Calu3 (cell line): ENCODE data around the gene SRPK2. TPM values are rescaled to one million over a fixed set of nuclear protein-coding genes. Genes with fewer than 3 reads are reported as not detected.

Experiments
- BruUV-seq: library from RNA; stranded (reverse); fragments of 400-500 nt; replicated peaks from 2 replicates; lab custom pipeline; 2021; lab: Mats Ljungman, UMichigan
- CTCF ChIA-PET: fragments of 300-600 bp; sonication (Branson Sonifier 250); formaldehyde crosslinking; loops from one replicate; lab custom pipeline; 2022; ENCODE audit warnings: antibody characterized with exemption; lab: Charles Lee
- DNase-seq: peaks from one replicate; pipeline ENCODE4 v3.0.0; 2022
- H3K27ac Mint-ChIP-seq: one replicate; pipeline ENCODE4 v1.8.0; 2022; ENCODE audit warnings: mixed read lengths; ENCODE audit not compliant: unreplicated experiment
- H3K27me3 Mint-ChIP-seq: one replicate; pipeline ENCODE4 v1.8.0; 2022; ENCODE audit warnings: mixed read lengths; ENCODE audit not compliant: unreplicated experiment
- H3K36me3 Mint-ChIP-seq: one replicate; pipeline ENCODE4 v1.8.0; 2022; ENCODE audit warnings: mild to moderate bottlenecking, moderate library complexity, mixed read lengths; ENCODE audit not compliant: insufficient read depth, unreplicated experiment
- H3K4me1 Mint-ChIP-seq: one replicate; pipeline ENCODE4 v1.8.0; 2022; ENCODE audit warnings: mild to moderate bottlenecking, low read depth, mixed read lengths; ENCODE audit not compliant: unreplicated experiment
- H3K4me3 Mint-ChIP-seq: one replicate; pipeline ENCODE4 v1.8.0; 2022; ENCODE audit warnings: mild to moderate bottlenecking, low read depth, moderate library complexity, mixed read lengths; ENCODE audit not compliant: unreplicated experiment
- H3K9me3 Mint-ChIP-seq: one replicate; pipeline ENCODE4 v1.8.0; 2022; ENCODE audit warnings: low read depth, mixed read lengths; ENCODE audit not compliant: unreplicated experiment
- intact Hi-C: fragments of 100-400 bp; cut with micrococcal nuclease; formaldehyde crosslinking; loops from one replicate; pipeline ENCODE4 v1.10.0; 2022; ENCODE audit not compliant: unreplicated experiment
- total RNA-seq: library from RNA; stranded (reverse); gene quantifications from 2 replicates; pipeline ENCODE4 v1.2.3, GENCODE V29; 2022
- TF ChIP-seq, protein P1 (sequence below): fragments of 200-600 bp; IDR thresholded peaks from one replicate; pipeline ENCODE4 v1.8.0; 2022; ENCODE audit warnings: antibody characterized with exemption; ENCODE audit not compliant: unreplicated experiment

Gene SRPK2
- total RNA-seq, 1 experiment from 2014 or later = 40.2 TPM

DNA sequence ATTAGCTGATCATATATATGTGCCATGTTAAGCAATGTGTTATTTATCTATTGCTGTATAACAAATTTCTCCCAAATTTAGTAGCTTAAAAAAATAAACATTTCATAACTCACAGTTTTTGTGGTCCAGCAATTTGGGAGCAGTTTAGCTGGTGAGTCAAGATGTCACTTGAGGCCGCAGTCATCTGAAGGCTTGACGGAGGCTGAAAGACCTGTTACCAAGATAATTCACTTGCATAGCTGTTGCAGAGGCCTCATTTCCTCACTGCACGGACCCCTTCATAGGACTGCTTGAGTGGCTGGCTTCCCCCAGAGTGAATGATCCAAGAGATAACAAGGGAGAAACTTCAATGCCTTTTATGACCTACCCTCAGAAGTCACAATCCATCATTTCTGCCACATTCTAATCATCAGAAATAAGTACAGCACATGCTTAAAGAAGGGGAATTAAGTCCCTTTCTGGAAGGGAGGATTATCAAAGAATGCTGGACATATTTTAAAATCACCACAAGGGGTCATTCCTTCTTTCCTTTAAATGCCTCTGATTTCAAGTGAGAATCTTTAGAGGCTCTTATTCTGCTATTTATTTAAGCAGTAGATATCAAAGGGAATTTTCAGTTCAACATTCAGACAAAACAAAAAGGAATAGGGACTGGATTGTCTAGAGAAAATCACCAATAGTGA lies 10.5 kb upstream of the SRPK2 start:
- DNase-seq = no peak
- H3K4me1 Mint-ChIP-seq = no peaks in the 10 kb centered on the region
- CTCF ChIA-PET = interaction anchor here (0.9 kb wide), 1 partner anchor 31 kb away, joined by 5 read pairs; no protein-coding TSS in a partner anchor
- TF ChIP-seq, protein P1, sequence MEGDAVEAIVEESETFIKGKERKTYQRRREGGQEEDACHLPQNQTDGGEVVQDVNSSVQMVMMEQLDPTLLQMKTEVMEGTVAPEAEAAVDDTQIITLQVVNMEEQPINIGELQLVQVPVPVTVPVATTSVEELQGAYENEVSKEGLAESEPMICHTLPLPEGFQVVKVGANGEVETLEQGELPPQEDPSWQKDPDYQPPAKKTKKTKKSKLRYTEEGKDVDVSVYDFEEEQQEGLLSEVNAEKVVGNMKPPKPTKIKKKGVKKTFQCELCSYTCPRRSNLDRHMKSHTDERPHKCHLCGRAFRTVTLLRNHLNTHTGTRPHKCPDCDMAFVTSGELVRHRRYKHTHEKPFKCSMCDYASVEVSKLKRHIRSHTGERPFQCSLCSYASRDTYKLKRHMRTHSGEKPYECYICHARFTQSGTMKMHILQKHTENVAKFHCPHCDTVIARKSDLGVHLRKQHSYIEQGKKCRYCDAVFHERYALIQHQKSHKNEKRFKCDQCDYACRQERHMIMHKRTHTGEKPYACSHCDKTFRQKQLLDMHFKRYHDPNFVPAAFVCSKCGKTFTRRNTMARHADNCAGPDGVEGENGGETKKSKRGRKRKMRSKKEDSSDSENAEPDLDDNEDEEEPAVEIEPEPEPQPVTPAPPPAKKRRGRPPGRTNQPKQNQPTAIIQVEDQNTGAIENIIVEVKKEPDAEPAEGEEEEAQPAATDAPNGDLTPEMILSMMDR = peak; percentile 10
- H3K4me3 Mint-ChIP-seq = no peak overlapping the region
- H3K9me3 Mint-ChIP-seq = no peaks in the 10 kb centered on the region
- H3K27me3 Mint-ChIP-seq = no peaks in the 10 kb centered on the region
- no TSS peak for BruUV-seq
- intact Hi-C loops = no loop called here
- H3K36me3 Mint-ChIP-seq = no peaks in the 10 kb centered on the region
- no peak overlapping the region for H3K27ac Mint-ChIP-seq

DNA sequence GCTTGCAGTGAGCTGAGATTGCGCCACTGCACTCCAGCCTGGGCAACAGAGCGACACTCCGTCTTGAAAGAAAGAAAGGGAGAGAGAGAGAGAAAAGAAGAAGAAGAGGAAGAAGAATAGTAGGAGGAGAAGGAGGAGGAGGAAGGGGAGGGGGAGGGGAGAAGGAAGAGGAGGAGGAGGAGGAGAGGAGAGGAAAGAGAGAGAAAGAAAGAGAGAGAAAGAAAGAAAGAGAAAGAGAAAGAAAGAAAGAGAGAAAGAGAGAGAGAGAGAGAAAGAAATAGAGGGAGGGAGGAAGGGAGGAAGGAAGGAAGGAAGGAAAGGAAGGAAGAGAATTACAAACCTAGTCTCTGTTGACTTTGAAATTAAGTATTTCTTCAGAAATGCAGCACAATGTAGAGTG lies 7.8 kb upstream of the SRPK2 start:
- no peak for DNase-seq
- intact Hi-C loops = no loop called here
- Mint-ChIP-seq H3K9me3 (no peaks in the 10 kb centered on the region), H3K27me3 (no peaks in the 10 kb centered on the region), H3K4me3 (no peak overlapping the region), H3K36me3 (no peaks in the 10 kb centered on the region), H3K27ac (no peak overlapping the region), H3K4me1 (no peaks in the 10 kb centered on the region)
- BruUV-seq = no TSS peak
- CTCF ChIA-PET = interaction anchor here (0.7 kb wide), 1 partner anchor 16 kb away, joined by 3 read pairs; no protein-coding TSS in a partner anchor
- TF ChIP-seq, protein P1 = no peak

DNA sequence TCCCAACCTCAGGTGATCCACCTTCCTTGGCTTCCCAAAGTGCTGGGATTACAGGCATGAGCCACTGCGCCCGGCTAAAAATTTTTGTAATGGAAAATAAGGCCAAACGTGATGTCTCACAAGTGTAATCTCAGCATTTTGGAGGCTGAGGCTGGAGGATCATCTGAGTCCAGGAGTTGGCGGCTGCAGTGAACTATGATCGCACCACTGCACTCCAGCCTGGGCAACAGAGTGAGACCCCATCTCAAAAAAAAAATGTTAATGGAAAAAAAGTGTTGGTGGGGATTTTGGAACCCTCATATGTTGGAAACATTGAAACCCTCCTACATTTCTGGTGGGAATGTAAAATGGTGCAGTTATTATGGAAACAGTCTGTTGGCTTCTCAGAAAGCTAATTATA lies 2.7 kb upstream of the SRPK2 start:
- DNase-seq = no peak
- no peak overlapping the region for H3K4me3 Mint-ChIP-seq
- BruUV-seq = no TSS peak
- intact Hi-C loops = no loop called here
- no peaks in the 10 kb centered on the region for H3K9me3 Mint-ChIP-seq
- TF ChIP-seq, protein P1 = no peak
- H3K4me1 Mint-ChIP-seq = no peaks in the 10 kb centered on the region
- H3K27ac Mint-ChIP-seq = no peak overlapping the region
- H3K36me3 Mint-ChIP-seq = peaks cover 22% of the 10 kb centered on the region
- no peaks in the 10 kb centered on the region for H3K27me3 Mint-ChIP-seq
- CTCF ChIA-PET = no interaction called here

DNA sequence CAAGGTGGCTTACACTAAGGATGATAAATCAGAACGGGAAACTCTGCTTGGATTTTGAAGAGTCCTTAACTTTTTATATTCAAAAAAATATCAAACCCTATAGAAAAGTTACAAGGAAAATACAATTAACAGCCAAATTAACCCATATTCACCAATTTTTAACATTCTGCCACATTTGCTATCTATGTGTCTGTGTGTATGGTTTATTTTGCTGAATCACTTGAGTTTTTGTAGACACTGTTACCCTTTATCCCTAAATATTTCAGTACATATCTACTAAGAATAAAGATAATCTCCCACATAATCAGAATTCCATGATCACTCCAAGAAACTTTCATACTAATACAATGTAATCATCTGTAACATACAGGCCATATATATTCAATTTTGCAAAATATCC lies 1.2 kb upstream of the SRPK2 start:
- no peak overlapping the region for H3K27ac Mint-ChIP-seq
- H3K36me3 Mint-ChIP-seq = peaks cover 28% of the 10 kb centered on the region
- intact Hi-C loops = no loop called here
- no TSS peak for BruUV-seq
- H3K27me3 Mint-ChIP-seq = no peaks in the 10 kb centered on the region
- no peaks in the 10 kb centered on the region for H3K4me1 Mint-ChIP-seq
- DNase-seq = no peak
- no peaks in the 10 kb centered on the region for H3K9me3 Mint-ChIP-seq
- TF ChIP-seq, protein P1 = no peak
- peak overlapping the region; percentile 76 for H3K4me3 Mint-ChIP-seq
- CTCF ChIA-PET = interaction anchor here (0.7 kb wide), 1 partner anchor 9 kb away, joined by 3 read pairs; no protein-coding TSS in a partner anchor
